ENCODE results near the gene KIAA1328.

DNA sequence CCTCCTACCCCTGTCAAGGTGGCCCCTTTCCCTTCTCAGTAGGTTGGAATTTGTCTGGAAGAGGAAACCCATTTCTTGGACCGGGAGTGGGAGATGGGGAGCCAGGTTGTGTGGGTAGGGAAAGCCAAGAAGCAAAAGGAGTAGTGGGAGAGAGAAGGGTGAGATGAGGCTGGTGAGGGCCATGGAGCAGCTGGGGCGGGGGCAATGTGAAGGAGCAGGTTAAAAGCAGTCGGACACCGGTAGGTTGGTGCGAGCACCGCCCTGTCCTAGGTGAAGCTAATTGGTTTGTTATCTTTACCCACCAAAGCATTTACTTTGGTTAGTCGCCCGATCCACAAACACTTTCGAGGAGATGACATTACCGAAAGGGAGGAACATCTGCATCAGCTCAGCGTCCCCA, 429.9 kb downstream of the KIAA1328 start:
- TF ChIP-seq EP300 (IDR thresholded peaks at IDR 0.05): no peak
- TF ChIP-seq POLR2A (IDR thresholded peaks at IDR 0.05): no peak
